CD4-positive, alpha-beta T cell treated with Interleukin-15 for 4 hours (primary cell): ENCODE data around the gene RAX2.
A peak's percentile ranks its signal among the peaks of the same experiment; 100 is the strongest.

ENCODE experiments used
- DNase-seq: peaks from one replicate; pipeline ENCODE4 v3.0.0-alpha.2; 2020; ENCODE audit warnings: low spot score

Gene RAX2

DNA sequence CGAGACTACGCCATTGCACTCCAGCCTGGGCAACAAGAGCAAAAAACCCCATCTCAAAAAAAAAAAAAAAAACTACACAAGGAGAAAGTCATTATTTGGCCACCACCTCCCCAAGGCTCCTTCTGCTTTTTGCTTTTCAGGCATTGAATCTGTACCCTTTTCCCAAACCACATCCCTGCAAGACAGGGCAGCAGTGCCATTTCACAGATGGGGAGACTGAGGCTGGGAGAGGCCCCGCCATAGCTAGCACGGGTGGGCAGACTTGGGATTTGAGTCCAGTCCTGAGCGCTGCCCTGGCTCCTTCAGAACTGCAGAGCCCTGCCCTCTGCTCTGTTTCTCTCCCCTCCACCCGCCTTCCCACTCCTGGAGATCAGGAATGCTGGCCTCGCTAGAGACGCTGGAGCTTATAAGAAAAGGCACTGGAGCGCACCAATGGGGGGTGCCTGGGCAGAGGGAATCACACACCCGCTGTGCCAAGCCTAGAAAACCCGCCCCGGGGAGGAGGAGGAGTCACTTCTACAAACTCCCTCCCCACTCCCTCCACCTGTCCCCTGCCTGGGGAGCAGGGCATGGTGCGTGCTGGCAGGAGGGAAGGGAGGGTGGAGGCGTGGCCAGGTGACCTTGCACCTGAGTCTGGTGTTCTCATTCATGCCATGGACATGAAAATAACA, 46.3 kb downstream of the RAX2 start:
- no peak for DNase-seq

DNA sequence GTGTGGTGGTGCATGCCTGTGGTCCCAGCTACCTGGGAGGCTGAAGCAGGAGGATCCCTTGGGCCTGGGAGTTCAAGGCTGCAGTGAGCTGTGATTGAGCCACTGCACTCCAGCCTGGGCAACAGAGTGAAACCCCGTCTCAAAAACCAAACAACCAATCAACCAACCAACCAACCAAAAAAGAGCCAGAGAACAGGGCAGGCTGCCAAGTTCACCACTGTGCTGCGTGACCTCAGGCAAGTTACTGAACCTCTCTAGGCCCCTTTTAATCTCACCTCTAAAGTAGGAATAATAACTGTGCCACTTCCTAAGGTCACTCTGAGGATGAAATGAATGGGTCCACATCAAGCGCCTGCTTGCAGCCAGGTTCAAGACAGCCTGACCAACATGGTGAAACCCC, 46.9 kb downstream of the RAX2 start:
- no peak for DNase-seq

DNA sequence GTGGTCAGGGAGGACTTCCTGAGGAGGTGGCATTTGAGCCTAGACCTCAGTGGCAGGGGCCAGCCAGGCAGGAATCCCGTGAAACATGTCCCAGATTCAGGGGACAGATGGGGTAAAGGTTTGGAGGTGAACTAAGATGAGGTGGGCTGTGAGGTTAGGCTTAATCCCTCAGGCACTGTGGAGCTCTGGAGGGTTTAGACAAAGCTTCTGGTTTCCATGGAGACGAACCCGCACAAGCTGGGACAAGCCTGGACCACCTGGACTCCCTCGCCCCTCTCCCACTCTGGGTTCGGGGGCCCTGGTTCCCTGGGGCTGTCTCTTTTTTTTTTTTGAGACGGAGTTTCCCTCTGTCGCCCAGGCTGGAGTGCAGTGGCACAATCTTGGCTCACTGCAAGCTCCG, 48.1 kb downstream of the RAX2 start:
- DNase-seq = no peak

DNA sequence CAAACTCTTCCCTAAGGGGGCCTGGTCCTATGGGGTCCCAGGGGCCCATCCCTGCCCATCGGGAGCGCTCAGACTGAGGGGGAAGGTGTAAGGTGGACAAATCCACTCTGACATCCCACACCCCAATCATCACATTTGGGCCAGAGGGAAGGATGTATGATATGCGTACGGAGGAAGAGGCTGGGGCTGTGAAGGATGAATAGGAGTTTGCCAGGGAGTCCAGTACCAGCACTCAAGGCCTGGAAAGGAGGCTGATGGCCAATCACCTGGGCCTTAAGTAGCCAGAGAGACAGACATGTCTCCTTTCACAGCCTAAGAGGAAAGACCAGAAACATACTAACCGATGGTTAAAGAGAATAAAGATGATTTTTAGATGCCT, 48.9 kb downstream of the RAX2 start:
- DNase-seq = no peak

DNA sequence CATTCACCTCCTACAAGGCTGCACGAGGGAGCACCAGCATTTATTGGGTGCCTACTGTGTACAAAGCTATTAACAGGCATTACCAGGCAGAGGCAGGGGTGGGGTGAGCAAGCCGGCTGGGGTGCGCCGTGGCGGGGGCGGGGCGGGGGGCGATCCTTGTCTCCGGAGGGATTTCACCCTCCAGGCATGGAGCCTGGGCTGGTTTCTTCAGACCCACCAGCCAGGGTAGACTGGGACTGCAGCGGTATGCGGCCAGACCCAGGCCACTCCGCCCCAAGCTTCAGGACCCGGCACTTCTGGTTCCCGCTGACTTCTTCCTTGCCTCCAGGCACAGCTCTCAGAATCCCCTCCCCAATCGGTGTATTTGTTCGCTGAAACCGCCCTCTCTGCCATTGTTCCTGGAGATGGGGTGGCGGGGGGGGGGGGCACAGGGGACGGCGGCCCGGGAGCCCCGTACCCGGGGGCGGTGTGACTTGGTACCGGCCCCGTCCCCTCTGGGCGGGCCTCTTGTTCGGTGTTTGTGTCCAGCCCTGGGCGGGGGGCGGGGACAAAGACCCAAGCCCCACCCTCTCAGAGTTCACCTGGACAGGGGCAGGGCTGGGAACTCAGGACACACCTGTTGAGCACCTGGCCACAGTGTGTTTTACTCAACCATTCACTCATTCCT, 49.5 kb downstream of the RAX2 start:
- no peak for DNase-seq

DNA sequence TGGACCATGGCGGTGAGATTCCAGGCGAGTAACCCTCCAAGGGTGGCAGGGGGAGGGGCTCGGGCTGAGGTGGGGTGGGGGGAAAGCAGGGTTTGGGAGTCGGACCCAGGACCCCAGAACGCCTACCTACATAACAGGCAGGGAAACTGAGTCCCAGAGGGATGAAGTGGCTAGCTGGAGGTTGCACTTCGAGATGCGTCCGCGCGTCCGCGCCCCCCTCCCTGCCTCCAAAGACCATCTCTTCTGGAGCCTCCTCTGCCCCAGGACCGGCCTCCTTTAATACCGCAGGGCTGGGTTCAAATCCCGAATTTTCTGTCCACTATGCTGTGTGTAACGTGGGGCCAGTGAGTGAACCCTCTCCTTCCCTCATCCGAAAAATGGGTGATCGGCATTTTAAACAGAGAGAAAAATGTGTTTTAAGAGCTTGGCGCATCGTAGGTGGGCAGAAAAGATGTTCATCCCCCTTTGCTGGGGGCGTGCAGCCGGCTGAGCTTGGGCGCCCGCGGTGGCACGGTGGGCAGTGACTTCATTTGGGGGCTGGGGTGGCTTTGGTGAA, 50.1 kb downstream of the RAX2 start:
- DNase-seq = no peak

DNA sequence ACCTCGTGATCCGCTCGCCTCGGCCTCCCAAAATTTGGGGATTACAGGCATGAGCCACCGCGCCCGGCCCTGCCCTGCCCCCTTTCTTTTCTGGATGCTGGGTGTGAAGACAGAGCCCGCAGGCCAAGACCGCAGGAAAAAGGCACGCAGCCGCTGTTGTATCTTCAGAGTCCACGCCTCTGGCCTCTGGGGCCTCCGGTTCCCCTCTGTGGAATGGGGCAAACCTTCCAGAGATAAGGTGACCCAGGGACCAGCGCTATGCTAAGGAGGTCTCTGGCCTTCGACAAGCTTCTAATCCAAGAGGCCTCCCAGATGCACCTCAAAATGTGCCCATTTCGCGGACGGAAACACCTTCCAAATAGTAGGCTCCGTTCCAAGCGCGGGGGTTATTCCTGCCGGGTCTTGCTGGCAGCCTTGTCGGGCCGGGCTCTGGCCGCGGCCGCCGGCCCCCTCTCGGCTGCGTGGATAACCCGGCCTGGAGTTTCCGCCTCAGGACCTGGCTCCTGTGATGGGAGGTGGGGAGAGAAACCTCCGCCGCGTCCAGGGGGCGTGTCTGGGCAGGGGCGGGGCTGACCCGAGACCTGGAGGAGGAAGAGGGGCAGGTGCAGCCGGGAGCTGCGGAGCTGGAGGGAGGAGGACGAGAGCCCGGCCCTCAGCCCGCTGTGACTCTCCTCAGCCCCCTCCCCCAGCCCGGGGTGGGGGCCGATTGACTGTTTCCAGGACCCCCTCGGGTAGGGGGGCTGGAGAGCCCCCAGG, 50.7 kb downstream of the RAX2 start:
- peak; percentile 91 for DNase-seq

DNA sequence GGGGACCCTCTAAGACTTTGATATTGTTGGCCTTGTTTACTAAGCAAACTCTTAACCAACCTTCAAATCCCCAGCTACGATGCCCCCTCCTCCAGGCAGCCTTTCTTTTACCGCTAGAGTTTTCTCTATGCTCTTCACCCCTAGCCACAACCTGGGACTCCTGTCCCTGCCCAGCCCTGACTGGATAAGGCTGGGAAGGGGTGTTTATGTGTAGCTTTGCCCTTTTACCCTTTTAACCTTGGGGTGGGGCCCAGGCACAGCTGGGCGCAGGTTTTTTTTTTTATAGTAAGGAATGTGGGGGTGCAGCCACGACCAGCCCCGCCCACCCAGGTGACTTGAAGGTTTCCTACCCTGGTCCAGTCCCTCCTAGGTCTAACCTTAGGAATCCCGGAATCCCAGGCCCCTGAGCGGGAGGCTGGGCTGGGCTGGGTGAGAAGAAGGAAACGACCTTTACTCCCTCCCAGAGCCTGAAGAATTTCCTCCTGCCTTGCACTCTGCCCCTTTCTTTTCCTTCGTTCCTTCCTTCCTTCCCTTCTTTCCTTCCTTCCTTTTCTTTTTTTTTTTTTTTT, 51.6 kb downstream of the RAX2 start:
- DNase-seq = no peak

DNA sequence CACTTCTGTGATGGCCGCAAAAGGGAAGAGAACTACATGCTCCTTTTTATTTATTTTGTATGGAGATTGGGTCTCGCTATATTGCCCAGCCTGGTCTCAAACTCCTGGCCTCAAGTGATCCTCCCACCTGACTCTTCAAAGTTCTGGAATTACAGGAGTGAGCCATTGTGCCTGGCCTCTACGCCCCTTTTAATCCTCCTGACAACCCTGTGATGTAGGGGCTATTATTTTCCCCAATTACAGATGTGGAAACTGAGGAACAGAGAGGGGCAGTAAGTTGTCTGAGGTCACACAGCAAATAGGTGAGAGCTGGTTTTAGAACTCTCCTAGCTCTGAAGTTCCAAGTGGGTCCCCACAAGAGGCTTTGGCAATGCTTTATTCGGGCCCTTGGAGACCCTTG, 52.2 kb downstream of the RAX2 start:
- DNase-seq = no peak
